Nephron (organoid): ENCODE results near the gene LIPA.
A peak's percentile ranks its signal among the peaks of the same experiment; 100 is the strongest.

Source experiments
- H3K27ac Mint-ChIP-seq, 3 experiments: 2 replicates each; pipeline ENCODE4 v1.8.0; 2020; ENCODE audit warnings: mixed read lengths in 3 of 3, mild to moderate bottlenecking in 2 of 3, moderate library complexity in 1 of 3
- H3K27me3 Mint-ChIP-seq: 2 replicates; pipeline ENCODE4 v1.8.0; 2021; ENCODE audit warnings: low read depth, mild to moderate bottlenecking, moderate library complexity, mixed read lengths
- H3K36me3 Mint-ChIP-seq: 2 replicates; pipeline ENCODE4 v1.8.0; 2020; ENCODE audit warnings: low read depth, mixed read lengths
- H3K4me1 Mint-ChIP-seq: 2 replicates; pipeline ENCODE4 v1.8.0; 2020; ENCODE audit warnings: mixed read lengths
- H3K4me3 Mint-ChIP-seq, 3 experiments: 2 replicates each; pipeline ENCODE4 v1.8.0; 2020; ENCODE audit warnings: mild to moderate bottlenecking in 3 of 3, mixed read lengths in 3 of 3, moderate library complexity in 2 of 3
- H3K9me3 Mint-ChIP-seq: 2 replicates; pipeline ENCODE4 v1.8.0; 2020; ENCODE audit warnings: mixed read lengths
- CTCF ChIP-seq, 3 experiments: fragments of 200-600 bp; sonication (generic); IDR thresholded peaks; one replicate each; pipeline ENCODE4 v1.5.0; 2021; ENCODE audit warnings: antibody characterized with exemption in 3 of 3; ENCODE audit not compliant: unreplicated experiment in 3 of 3

The LIPA gene

GRCh38 chr10:89275383-89275782, 23.8 kb upstream of the LIPA start:
- Mint-ChIP-seq H3K9me3 (peaks cover 2% of the 10 kb centered on the region), H3K4me3 (no peak overlapping the region), H3K27me3 (no peaks in the 10 kb centered on the region), H3K36me3 (no peaks in the 10 kb centered on the region), H3K4me1 (peaks cover 45% of the 10 kb centered on the region), H3K27ac (peak overlapping the region in 2 of 3 experiments; percentile 33 to 66)
- TF ChIP-seq CTCF (IDR thresholded peaks at IDR 0.05; ENCODE audit: unreplicated experiment in 3 of 3), result no peak

GRCh38 chr10:89274928-89275327, 23.4 kb upstream of the LIPA start:
- peaks cover 2% of the 10 kb centered on the region for H3K9me3 Mint-ChIP-seq
- H3K36me3 Mint-ChIP-seq, result no peaks in the 10 kb centered on the region
- no peaks in the 10 kb centered on the region for H3K27me3 Mint-ChIP-seq

GRCh38 chr10:89273680-89274079, 22.1 kb upstream of the LIPA start:
- H3K36me3 Mint-ChIP-seq, result no peaks in the 10 kb centered on the region
- H3K9me3 Mint-ChIP-seq, result peaks cover 2% of the 10 kb centered on the region
- peaks cover 36% of the 10 kb centered on the region for H3K4me1 Mint-ChIP-seq
- TF ChIP-seq CTCF (IDR thresholded peaks at IDR 0.05; ENCODE audit: unreplicated experiment in 3 of 3), result no peak
- H3K4me3 Mint-ChIP-seq, result no peak overlapping the region
- no peaks in the 10 kb centered on the region for H3K27me3 Mint-ChIP-seq
- peak overlapping the region in 1 of 3 experiments; percentile 5 for H3K27ac Mint-ChIP-seq

More at GRCh38 chr10:89274928-89275327, 23.4 kb upstream of the LIPA start:
- H3K4me3 Mint-ChIP-seq, result no peak overlapping the region
- no peak for TF ChIP-seq CTCF (IDR thresholded peaks at IDR 0.05; ENCODE audit: unreplicated experiment in 3 of 3)
- peak overlapping the region in 2 of 3 experiments; percentile 33 to 66 for H3K27ac Mint-ChIP-seq
- peaks cover 43% of the 10 kb centered on the region for H3K4me1 Mint-ChIP-seq

- Mint-ChIP-seq H3K9me3 (peaks cover 2% of the 10 kb centered on the region), H3K36me3 (no peaks in the 10 kb centered on the region), H3K27me3 (no peaks in the 10 kb centered on the region), H3K27ac (peak overlapping the region in 1 of 3 experiments; percentile 34), H3K4me3 (no peak overlapping the region), H3K4me1 (peaks cover 32% of the 10 kb centered on the region)
- no peak for TF ChIP-seq CTCF (IDR thresholded peaks at IDR 0.05; ENCODE audit: unreplicated experiment in 3 of 3)
Observed at GRCh38 chr10:89271532-89271931, 20.0 kb upstream of the LIPA start.

GRCh38 chr10:89270153-89270483, 18.5 kb upstream of the LIPA start:
- Mint-ChIP-seq H3K27ac (peak overlapping the region in 1 of 3 experiments; percentile 70), H3K4me3 (no peak overlapping the region), H3K9me3 (peaks cover 2% of the 10 kb centered on the region), H3K36me3 (no peaks in the 10 kb centered on the region), H3K4me1 (peaks cover 30% of the 10 kb centered on the region), H3K27me3 (no peaks in the 10 kb centered on the region)
- TF ChIP-seq CTCF (IDR thresholded peaks at IDR 0.05; ENCODE audit: unreplicated experiment in 3 of 3), result no peak

- no peaks in the 10 kb centered on the region for H3K36me3 Mint-ChIP-seq
- H3K4me1 Mint-ChIP-seq, result peaks cover 25% of the 10 kb centered on the region
- peaks cover 2% of the 10 kb centered on the region for H3K9me3 Mint-ChIP-seq
- no peak overlapping the region for H3K4me3 Mint-ChIP-seq
- H3K27ac Mint-ChIP-seq, result peak overlapping the region in 2 of 3 experiments; percentile 28 to 70
- no peak for TF ChIP-seq CTCF (IDR thresholded peaks at IDR 0.05; ENCODE audit: unreplicated experiment in 3 of 3)
- H3K27me3 Mint-ChIP-seq, result no peaks in the 10 kb centered on the region
Observed at GRCh38 chr10:89269433-89270152, 18.0 kb upstream of the LIPA start.
